DMS114 treated with DMSO at 0.1 percent for 48 hours (cell line): ENCODE results near the gene LIMS2.

Experiments used
- DNase-seq: peaks from one replicate; lab custom pipeline; 2025; ENCODE audit not compliant: unreplicated experiment; lab: John Stamatoyannopoulos, UW

LIMS2 gene

GRCh38 chr2:127646487-127647241, 28.7 kb downstream of the LIMS2 start:
- DNase-seq = no peak

- no peak for DNase-seq
These were observed 29.7 kb downstream of the LIMS2 start, which contains the start of gene GPR17 for GRCh38 chr2:127645395-127646291. Gene GPR17, plus strand, starts transcription at chr2:127646153. Its CDS starts 4,583 bp downstream, at chr2:127650736.

GRCh38 chr2:127645026-127645394, 30.3 kb downstream of the LIMS2 start:
- DNase-seq = no peak

- no peak for DNase-seq
These were observed 31.0 kb downstream of the LIMS2 start for GRCh38 chr2:127644066-127645025.

- DNase-seq = no peak
These were observed 31.8 kb downstream of the LIMS2 start for GRCh38 chr2:127643439-127644065.

- DNase-seq = no peak
These were observed 32.5 kb downstream of the LIMS2 start for GRCh38 chr2:127642706-127643438.

GRCh38 chr2:127641846-127642507, 33.4 kb downstream of the LIMS2 start:
- DNase-seq = no peak

- no peak for DNase-seq
These were observed 34.2 kb downstream of the LIMS2 start for GRCh38 chr2:127641133-127641532.

- no peak for DNase-seq
These were observed 35.0 kb downstream of the LIMS2 start for GRCh38 chr2:127640082-127641072.

GRCh38 chr2:127639111-127639474, 36.2 kb downstream of the LIMS2 start:
- DNase-seq = no peak

GRCh38 chr2:127638361-127639110, 36.8 kb downstream of the LIMS2 start:
- DNase-seq = no peak

- DNase-seq = no peak
These were observed 37.5 kb downstream of the LIMS2 start for GRCh38 chr2:127637725-127638252.

- no peak for DNase-seq
These were observed 38.1 kb downstream of the LIMS2 start for GRCh38 chr2:127637236-127637630.

- DNase-seq = no peak
These were observed 38.8 kb downstream of the LIMS2 start for GRCh38 chr2:127636248-127637235.

- no peak for DNase-seq
These were observed 39.7 kb downstream of the LIMS2 start for GRCh38 chr2:127635380-127636237.
